Vagina (tissue), 2 donors: ENCODE measurements around the gene GNB1L.

ENCODE experiments used
- POLR2A ChIP-seq, 2 donors: fragments of 450-650 bp; IDR thresholded peaks; one replicate each; pipeline ENCODE4 v1.6.1; 2017; ENCODE audit warnings: antibody characterized with exemption in 2 of 2, mild to moderate bottlenecking in 2 of 2, moderate library complexity in 2 of 2
- POLR2AphosphoS5 ChIP-seq, 2 donors: sonication (generic); formaldehyde crosslinking; IDR thresholded peaks; one replicate each; pipeline ENCODE4 v1.9.0; 2017; ENCODE audit warnings: antibody characterized with exemption in 2 of 2, mild to moderate bottlenecking in 2 of 2, low read depth in 1 of 2; ENCODE audit not compliant: insufficient read depth in 1 of 2
- TF ChIP-seq, protein P1 (sequence below), 3 experiments: fragments of 450-650 bp in 2 of 3; fragments of 200-600 bp in 1 of 3; sonication (generic) in 1 of 3; IDR thresholded peaks; one replicate each; pipeline ENCODE4 v1.5.1; 2017 to 2019; ENCODE audit warnings: antibody characterized with exemption in 3 of 3, mild to moderate bottlenecking in 2 of 3, moderate library complexity in 2 of 3

DNA sequence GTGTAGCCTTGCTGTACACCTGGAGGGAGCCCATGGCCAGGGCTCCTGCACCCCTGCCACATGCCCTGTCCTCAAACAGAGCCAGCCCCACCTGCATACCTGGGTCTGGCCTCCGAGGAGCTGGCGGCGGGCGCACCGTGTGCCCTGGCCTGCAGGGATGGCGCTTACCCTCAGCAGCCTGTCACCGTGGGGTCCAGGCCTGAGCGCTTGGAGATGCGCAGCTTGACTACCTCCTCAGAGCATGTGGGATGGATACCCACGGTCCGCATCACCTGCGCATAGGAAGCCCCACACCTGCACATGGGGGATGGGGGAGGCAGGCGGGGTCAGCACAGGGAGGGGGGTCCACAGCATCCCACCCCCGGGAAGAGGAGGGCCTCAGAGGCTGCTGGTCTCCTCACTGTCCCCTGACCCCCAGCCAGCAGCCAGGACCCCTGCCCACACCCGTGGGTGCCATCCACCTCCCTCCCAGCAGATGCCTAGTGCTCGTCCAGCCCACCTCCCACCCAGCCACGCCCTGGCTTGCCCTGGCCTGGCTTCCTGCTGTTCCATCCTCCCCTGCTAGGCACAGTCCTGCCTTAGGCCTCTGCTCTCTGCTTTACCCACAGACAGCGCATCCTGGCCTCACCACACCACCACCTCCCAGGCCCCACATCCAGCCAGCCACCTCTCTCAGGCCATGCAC is 22.4 kb upstream of the GNB1L start:
- TF ChIP-seq, protein P1, sequence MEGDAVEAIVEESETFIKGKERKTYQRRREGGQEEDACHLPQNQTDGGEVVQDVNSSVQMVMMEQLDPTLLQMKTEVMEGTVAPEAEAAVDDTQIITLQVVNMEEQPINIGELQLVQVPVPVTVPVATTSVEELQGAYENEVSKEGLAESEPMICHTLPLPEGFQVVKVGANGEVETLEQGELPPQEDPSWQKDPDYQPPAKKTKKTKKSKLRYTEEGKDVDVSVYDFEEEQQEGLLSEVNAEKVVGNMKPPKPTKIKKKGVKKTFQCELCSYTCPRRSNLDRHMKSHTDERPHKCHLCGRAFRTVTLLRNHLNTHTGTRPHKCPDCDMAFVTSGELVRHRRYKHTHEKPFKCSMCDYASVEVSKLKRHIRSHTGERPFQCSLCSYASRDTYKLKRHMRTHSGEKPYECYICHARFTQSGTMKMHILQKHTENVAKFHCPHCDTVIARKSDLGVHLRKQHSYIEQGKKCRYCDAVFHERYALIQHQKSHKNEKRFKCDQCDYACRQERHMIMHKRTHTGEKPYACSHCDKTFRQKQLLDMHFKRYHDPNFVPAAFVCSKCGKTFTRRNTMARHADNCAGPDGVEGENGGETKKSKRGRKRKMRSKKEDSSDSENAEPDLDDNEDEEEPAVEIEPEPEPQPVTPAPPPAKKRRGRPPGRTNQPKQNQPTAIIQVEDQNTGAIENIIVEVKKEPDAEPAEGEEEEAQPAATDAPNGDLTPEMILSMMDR (IDR thresholded peaks at IDR 0.05) = no peak
- TF ChIP-seq POLR2AphosphoS5 (IDR thresholded peaks at IDR 0.05; ENCODE audit: insufficient read depth in 1 of 2, low read depth in 1 of 2) (no peak), POLR2A (IDR thresholded peaks at IDR 0.05) (no peak)
